HEK293 (cell line): ENCODE measurements around the gene CADPS.

Experiments
- CTCF ChIP-seq: fragments of 450-650 bp; formaldehyde crosslinking; IDR thresholded peaks from 2 replicates; pipeline ENCODE4 v1.5.1; 2016; ENCODE audit warnings: missing biosample characterization, missing genetic modification characterization
- KLF17 ChIP-seq: fragments of 450-650 bp; formaldehyde crosslinking; IDR thresholded peaks from 2 replicates; pipeline ENCODE4 v1.5.1; 2016; ENCODE audit warnings: missing biosample characterization, missing genetic modification characterization
- SP2 ChIP-seq: fragments of 450-650 bp; formaldehyde crosslinking; IDR thresholded peaks from 2 replicates; pipeline ENCODE4 v1.5.1; 2016; ENCODE audit warnings: missing biosample characterization, missing genetic modification characterization
- YY1 ChIP-seq: fragments of 450-650 bp; formaldehyde crosslinking; IDR thresholded peaks from 2 replicates; pipeline ENCODE4 v1.5.1; 2018; ENCODE audit warnings: missing biosample characterization, missing genetic modification characterization
- ZBTB21 ChIP-seq: fragments of 450-650 bp; formaldehyde crosslinking; IDR thresholded peaks from 2 replicates; pipeline ENCODE4 v1.5.1; 2017; ENCODE audit warnings: missing biosample characterization, missing genetic modification characterization
- ZBTB44 ChIP-seq: fragments of 450-650 bp; IDR thresholded peaks from 2 replicates; pipeline ENCODE4 v1.5.1; 2018; ENCODE audit warnings: missing biosample characterization, mild to moderate bottlenecking, missing genetic modification characterization
- ZNF114 ChIP-seq: fragments of 450-650 bp; formaldehyde crosslinking; IDR thresholded peaks from 2 replicates; pipeline ENCODE4 v1.5.0; 2017; ENCODE audit warnings: missing biosample characterization, missing genetic modification characterization
- ZNF239 ChIP-seq: fragments of 450-650 bp; formaldehyde crosslinking; IDR thresholded peaks from 2 replicates; pipeline ENCODE4 v1.5.1; 2016; ENCODE audit warnings: missing biosample characterization, missing genetic modification characterization
- ZNF24 ChIP-seq: fragments of 450-650 bp; formaldehyde crosslinking; IDR thresholded peaks from 2 replicates; pipeline ENCODE4 v1.5.1; 2016; ENCODE audit warnings: missing biosample characterization, missing genetic modification characterization
- ZNF274 ChIP-seq, 2 experiments: fragments of 200-500 bp in 1 of 2; fragments of 450-650 bp in 1 of 2; sonication (Bioruptor generic) in 1 of 2; formaldehyde crosslinking in 1 of 2; IDR thresholded peaks; 2 replicates each; pipeline versions ENCODE4 v1.5.1 to v1.6.1; 2014 to 2016; ENCODE audit warnings: borderline replicate concordance in 1 of 2, inconsistent platforms in 1 of 2, low read length in 1 of 2, missing biosample characterization in 1 of 2, missing genetic modification characterization in 1 of 2
- ZNF473 ChIP-seq: fragments of 450-650 bp; formaldehyde crosslinking; IDR thresholded peaks from 2 replicates; pipeline ENCODE4 v1.5.1; 2017; ENCODE audit warnings: missing biosample characterization, missing genetic modification characterization
- ZNF529 ChIP-seq: fragments of 450-650 bp; formaldehyde crosslinking; IDR thresholded peaks from 2 replicates; pipeline ENCODE4 v1.5.1; 2017; ENCODE audit warnings: missing genetic modification characterization, missing biosample characterization; ENCODE audit not compliant: insufficient replicate concordance
- ZNF571 ChIP-seq: fragments of 450-650 bp; formaldehyde crosslinking; IDR thresholded peaks from 2 replicates; pipeline ENCODE4 v1.5.0; 2017; ENCODE audit warnings: missing biosample characterization, missing genetic modification characterization
- ZNF580 ChIP-seq: fragments of 450-650 bp; formaldehyde crosslinking; IDR thresholded peaks from 2 replicates; pipeline ENCODE4 v1.5.1; 2016; ENCODE audit warnings: missing biosample characterization, missing genetic modification characterization

- TF ChIP-seq ZBTB44 (no peak), ZNF24 (tag by site-specific recombination) (no peak), SP2 (no peak), ZNF529 (tag by site-specific recombination) (no peak), ZNF114 (tag by site-specific recombination) (no peak), YY1 (no peak), CTCF (tag by site-specific recombination) (no peak), ZNF274 (IDR thresholded peaks at IDR 0.05; ENCODE audit: low read length) (no peak), ZNF274 (tag by site-specific recombination; IDR thresholded peaks at IDR 0.05; ENCODE audit: borderline replicate concordance) (no peak), ZNF239 (no peak), ZNF580 (tag by site-specific recombination) (no peak), KLF17 (tag by site-specific recombination) (no peak), ZBTB21 (tag by site-specific recombination) (no peak), ZNF571 (tag by site-specific recombination) (no peak), ZNF473 (no peak)
These were observed 9.9 kb upstream of the CADPS start for GRCh38 chr3:62885136-62885535.
